ENCODE data around the gene MAN1B1. TPM values are rescaled to one million over a fixed set of nuclear protein-coding genes. Genes with fewer than 3 reads are reported as not detected.

MAN1B1 gene
- total and polyA plus RNA-seq, 2 of the 4 experiments (the other 2 are of a cell fraction) = 28.7 to 55.1 TPM

GRCh38 chr9:137114613-137115393 lies 28.0 kb downstream of the MAN1B1 start, which contains the start of gene DPP7 (continued):
- no peak for TF ChIP-seq RAD21 (IDR thresholded peaks at IDR 0.05; ENCODE audit: low read length)
- TF ChIP-seq POLR2A (IDR thresholded peaks at IDR 0.05; ENCODE audit: low read depth, low read length) = no peak
- no peak for TF ChIP-seq SMC3 (IDR thresholded peaks at IDR 0.05; ENCODE audit: low read depth, low read length)
- no peak for TF ChIP-seq CHD1 (IDR thresholded peaks at IDR 0.05; ENCODE audit: low read depth, low read length)
- peak; percentile 98 for TF ChIP-seq USF2 (IDR thresholded peaks at IDR 0.05; ENCODE audit: low read depth, low read length)
